Neural cell (in vitro differentiated cells): ENCODE results near the gene AOAH.

Source experiments
- EP300 ChIP-seq: fragments of 450-650 bp; conservative IDR thresholded peaks from 2 replicates; pipeline ENCODE4 v1.6.1; 2014; ENCODE audit warnings: antibody characterized with exemption, mild to moderate bottlenecking, moderate library complexity; ENCODE audit not compliant: poor library complexity, severe bottlenecking
- EZH2 ChIP-seq: fragments of 200-600, 300-800 bp; shearing (Covaris generic), sonication (generic); IDR thresholded peaks from 2 replicates; pipeline ENCODE4 v1.6.1; 2014; ENCODE audit warnings: antibody characterized with exemption, low read length, borderline replicate concordance, mild to moderate bottlenecking; ENCODE audit not compliant: insufficient read depth, poor library complexity, severe bottlenecking
- RAD21 ChIP-seq: fragments of 450-650 bp; conservative IDR thresholded peaks from 2 replicates; pipeline ENCODE4 v1.6.1; 2014; ENCODE audit warnings: antibody characterized with exemption, mild to moderate bottlenecking, moderate library complexity
- TAF1 ChIP-seq: IDR thresholded peaks from 2 replicates; pipeline ENCODE4 v1.6.1; 2012; ENCODE audit warnings: low read depth
- TF ChIP-seq, protein P1 (sequence below): fragments of 450-650 bp; IDR thresholded peaks from 2 replicates; pipeline ENCODE4 v1.5.1; 2014; ENCODE audit warnings: antibody characterized with exemption, mild to moderate bottlenecking, moderate library complexity; ENCODE audit not compliant: poor library complexity, severe bottlenecking

GRCh38 chr7:36723291-36723690 is 1.0 kb downstream of the AOAH start:
- TF ChIP-seq, protein P1, sequence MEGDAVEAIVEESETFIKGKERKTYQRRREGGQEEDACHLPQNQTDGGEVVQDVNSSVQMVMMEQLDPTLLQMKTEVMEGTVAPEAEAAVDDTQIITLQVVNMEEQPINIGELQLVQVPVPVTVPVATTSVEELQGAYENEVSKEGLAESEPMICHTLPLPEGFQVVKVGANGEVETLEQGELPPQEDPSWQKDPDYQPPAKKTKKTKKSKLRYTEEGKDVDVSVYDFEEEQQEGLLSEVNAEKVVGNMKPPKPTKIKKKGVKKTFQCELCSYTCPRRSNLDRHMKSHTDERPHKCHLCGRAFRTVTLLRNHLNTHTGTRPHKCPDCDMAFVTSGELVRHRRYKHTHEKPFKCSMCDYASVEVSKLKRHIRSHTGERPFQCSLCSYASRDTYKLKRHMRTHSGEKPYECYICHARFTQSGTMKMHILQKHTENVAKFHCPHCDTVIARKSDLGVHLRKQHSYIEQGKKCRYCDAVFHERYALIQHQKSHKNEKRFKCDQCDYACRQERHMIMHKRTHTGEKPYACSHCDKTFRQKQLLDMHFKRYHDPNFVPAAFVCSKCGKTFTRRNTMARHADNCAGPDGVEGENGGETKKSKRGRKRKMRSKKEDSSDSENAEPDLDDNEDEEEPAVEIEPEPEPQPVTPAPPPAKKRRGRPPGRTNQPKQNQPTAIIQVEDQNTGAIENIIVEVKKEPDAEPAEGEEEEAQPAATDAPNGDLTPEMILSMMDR = no peak
- TF ChIP-seq TAF1 (no peak), EZH2 (no peak), RAD21 (no peak), EP300 (no peak)
